ENCODE data around the gene MRPS27. TPM values are rescaled to one million over a fixed set of nuclear protein-coding genes. Genes with fewer than 3 reads are reported as not detected.

MRPS27 gene
- total RNA-seq, 4 donors from 2014 or later: 32.8 to 55.0 (median 44.0) TPM

DNA sequence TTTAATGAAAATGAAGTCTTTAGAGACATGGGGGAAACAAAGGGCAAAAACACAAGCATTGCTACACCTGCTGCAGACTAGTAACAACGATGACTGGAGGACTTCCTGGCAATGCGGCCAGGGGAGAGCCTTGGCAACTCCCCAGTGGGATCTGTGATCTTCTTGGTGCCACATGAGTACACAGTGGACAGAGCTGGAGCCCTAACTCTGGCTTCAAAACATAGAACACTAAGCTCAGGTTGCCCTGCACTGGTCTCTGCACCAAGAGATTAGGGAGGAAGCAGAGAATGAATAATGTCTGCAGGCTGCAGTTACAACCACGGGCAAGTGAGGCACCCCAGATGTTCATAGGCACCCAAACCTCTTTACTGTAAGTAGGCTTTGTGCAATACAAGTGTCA is 91.1 kb downstream of the MRPS27 start:
- no peak for TF ChIP-seq POLR2A (IDR thresholded peaks at IDR 0.05)
- TF ChIP-seq, protein P1, sequence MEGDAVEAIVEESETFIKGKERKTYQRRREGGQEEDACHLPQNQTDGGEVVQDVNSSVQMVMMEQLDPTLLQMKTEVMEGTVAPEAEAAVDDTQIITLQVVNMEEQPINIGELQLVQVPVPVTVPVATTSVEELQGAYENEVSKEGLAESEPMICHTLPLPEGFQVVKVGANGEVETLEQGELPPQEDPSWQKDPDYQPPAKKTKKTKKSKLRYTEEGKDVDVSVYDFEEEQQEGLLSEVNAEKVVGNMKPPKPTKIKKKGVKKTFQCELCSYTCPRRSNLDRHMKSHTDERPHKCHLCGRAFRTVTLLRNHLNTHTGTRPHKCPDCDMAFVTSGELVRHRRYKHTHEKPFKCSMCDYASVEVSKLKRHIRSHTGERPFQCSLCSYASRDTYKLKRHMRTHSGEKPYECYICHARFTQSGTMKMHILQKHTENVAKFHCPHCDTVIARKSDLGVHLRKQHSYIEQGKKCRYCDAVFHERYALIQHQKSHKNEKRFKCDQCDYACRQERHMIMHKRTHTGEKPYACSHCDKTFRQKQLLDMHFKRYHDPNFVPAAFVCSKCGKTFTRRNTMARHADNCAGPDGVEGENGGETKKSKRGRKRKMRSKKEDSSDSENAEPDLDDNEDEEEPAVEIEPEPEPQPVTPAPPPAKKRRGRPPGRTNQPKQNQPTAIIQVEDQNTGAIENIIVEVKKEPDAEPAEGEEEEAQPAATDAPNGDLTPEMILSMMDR (IDR thresholded peaks at IDR 0.05): no peak
- intact Hi-C loops (cut with DNase I; ENCODE audit: low total_unique reads): no loop called here
- DNase-seq (ENCODE audit: low spot score in 2 of 2): no peak
- 69 to 71% methylated on average over 3 of the region's 3 CpGs for WGBS, 2 donors
- no peak overlapping the region for H3K4me3 ChIP-seq (ENCODE audit: low read depth, poor library complexity, severe bottlenecking)

DNA sequence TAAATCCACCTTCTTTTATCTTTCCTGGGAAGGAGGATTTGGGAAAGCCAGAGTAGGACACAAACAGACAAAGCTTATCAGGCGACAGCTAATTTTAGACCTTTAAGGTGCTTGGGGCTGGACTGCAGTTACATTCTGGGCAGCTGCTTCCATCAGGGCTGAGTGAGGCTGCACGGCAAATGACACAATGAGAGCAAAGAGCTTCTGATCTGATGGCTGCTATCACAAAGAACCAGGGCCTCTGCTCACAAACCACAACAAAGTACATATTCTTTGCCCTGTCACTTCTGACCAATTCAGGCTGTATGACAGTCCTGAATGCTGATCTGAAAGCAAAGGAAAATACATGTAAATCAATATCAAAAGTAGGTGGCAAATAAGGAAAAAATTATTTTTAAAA is 93.1 kb downstream of the MRPS27 start:
- H3K4me3 ChIP-seq (ENCODE audit: low read depth, poor library complexity, severe bottlenecking): no peak overlapping the region
- DNase-seq (ENCODE audit: low spot score in 2 of 2): no peak
- WGBS, 2 donors: 91 to 96% methylated on average over 2 of the region's 2 CpGs
- TF ChIP-seq, protein P1 (IDR thresholded peaks at IDR 0.05): no peak
- no peak for TF ChIP-seq POLR2A (IDR thresholded peaks at IDR 0.05)
- intact Hi-C loops (cut with DNase I; ENCODE audit: low total_unique reads): no loop called here

DNA sequence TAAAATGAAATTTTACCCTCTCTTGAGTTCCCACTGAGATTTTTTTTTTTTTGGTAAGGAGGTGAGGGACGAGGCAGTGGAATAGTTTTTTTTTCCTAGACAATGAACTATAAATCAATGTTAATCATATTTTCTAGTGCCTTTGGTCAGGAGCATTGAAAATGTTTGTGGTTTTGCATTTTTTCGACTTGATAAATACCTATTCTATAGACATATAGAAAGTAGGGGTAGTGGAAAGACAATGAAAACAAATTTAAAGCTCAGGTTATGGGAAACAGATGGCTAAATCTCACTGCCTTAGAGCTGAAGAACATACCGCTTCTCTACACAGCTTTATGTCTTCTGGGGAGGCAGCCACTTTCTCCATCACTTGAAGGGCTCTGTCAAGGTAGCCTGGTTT is 94.3 kb downstream of the MRPS27 start:
- intact Hi-C loops (cut with DNase I; ENCODE audit: low total_unique reads): no loop called here
- WGBS, 2 donors: 96 to 97% methylated on average over 3 of the region's 3 CpGs
- no peak overlapping the region for H3K4me3 ChIP-seq (ENCODE audit: low read depth, poor library complexity, severe bottlenecking)
- DNase-seq (ENCODE audit: low spot score in 2 of 2): no peak
- no peak for TF ChIP-seq POLR2A (IDR thresholded peaks at IDR 0.05)

DNA sequence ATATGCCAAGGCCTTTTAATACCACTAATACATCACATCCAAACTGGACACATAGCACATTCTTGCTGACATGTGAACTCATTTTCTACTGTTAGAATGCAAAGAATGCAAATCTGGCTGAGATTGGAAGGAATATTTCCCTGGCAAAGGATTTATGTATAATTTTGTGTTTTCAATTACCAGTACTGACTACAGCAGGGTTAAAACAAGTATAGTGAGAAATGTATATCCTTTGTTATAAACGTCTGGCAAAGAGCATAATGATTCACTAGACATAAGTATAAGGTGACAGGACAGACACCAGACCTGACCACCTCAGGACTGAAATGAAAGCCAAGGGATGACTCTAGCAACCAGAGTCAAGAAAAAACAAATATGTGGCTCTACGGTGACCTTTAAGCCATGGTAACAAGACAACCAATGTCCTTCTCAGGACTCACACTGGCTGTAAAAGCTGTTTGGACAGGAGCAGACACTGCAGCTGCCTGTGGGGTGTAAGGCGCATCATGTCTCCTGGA is 95.0 kb downstream of the MRPS27 start:
- WGBS, 2 donors: 74 to 86% methylated on average over 3 of the region's 3 CpGs
- no peak for TF ChIP-seq POLR2A (IDR thresholded peaks at IDR 0.05)
- TF ChIP-seq, protein P1 (IDR thresholded peaks at IDR 0.05): no peak
- intact Hi-C loops (cut with DNase I; ENCODE audit: low total_unique reads): no loop called here

DNA sequence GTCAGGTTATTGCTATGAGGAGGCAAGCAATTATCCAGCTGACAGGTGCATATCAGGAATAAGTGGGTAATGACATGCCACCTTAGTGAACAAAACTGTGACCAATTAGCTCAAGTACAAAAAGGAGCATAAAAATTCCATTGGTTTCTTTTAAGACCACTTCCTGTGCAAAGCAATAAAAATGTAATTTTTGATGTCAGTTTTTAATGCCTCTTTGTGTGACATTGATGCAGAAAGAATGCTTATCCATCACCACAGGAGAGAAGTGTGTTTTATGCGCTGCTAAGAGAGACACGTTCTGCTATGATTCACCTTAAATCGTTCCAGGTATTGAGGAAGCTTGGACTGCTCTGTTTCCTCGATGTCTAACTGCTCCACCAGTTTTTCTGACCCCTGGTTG is 96.7 kb downstream of the MRPS27 start:
- 89 to 90% methylated on average over 4 of the region's 4 CpGs for WGBS, 2 donors
- H3K4me3 ChIP-seq (ENCODE audit: low read depth, poor library complexity, severe bottlenecking): no peak overlapping the region
- DNase-seq (ENCODE audit: low spot score in 2 of 2): no peak
- intact Hi-C loops (cut with DNase I; ENCODE audit: low total_unique reads): no loop called here
- TF ChIP-seq POLR2A (IDR thresholded peaks at IDR 0.05): no peak
- TF ChIP-seq, protein P1 (IDR thresholded peaks at IDR 0.05): no peak

More for the DNA sequence above, 95.0 kb downstream of the MRPS27 start:
- DNase-seq (ENCODE audit: low spot score in 2 of 2): no peak
- H3K4me3 ChIP-seq (ENCODE audit: low read depth, poor library complexity, severe bottlenecking): no peak overlapping the region

GRCh38 chr5:72222521-72222920 is 97.5 kb downstream of the MRPS27 start:
- intact Hi-C loops (cut with DNase I; ENCODE audit: low total_unique reads): no loop called here
- H3K4me3 ChIP-seq (ENCODE audit: low read depth, poor library complexity, severe bottlenecking): no peak overlapping the region
- TF ChIP-seq, protein P1 (IDR thresholded peaks at IDR 0.05): no peak
- TF ChIP-seq POLR2A (IDR thresholded peaks at IDR 0.05): no peak
- DNase-seq (ENCODE audit: low spot score in 2 of 2): no peak
- WGBS, 2 donors: 60 to 72% methylated on average over 1 of the region's 1 CpG
